Activated CD4-positive, alpha-beta T cell treated with anti-CD3 and anti-CD28 coated beads, Interleukin-2, Interleukin-4, amounts not matched to agents 100 ng/mL and 50 ng/mL, durations not matched to agents 16 hours and 8 hours (primary cell): ENCODE results near the gene NGLY1.

Source experiments
- DNase-seq: peaks from one replicate; pipeline ENCODE4 v3.0.0-alpha.2; 2020; ENCODE audit warnings: low spot score

NGLY1 gene

GRCh38 chr3:25782938-25783660 is at the start of gene NGLY1:
Gene NGLY1, minus strand, starts transcription at chr3:25783443. Its CDS starts 53 bp downstream, at chr3:25783390.
- DNase-seq, result peak; percentile 86

GRCh38 chr3:25831578-25831977 is 48.3 kb upstream of the NGLY1 start:
- DNase-seq, result no peak

- DNase-seq, result no peak
These were observed 47.4 kb upstream of the NGLY1 start for GRCh38 chr3:25830373-25831280.

GRCh38 chr3:25826510-25826909 is 43.3 kb upstream of the NGLY1 start:
- DNase-seq, result no peak

- DNase-seq, result no peak
These were observed 40.1 kb upstream of the NGLY1 start for GRCh38 chr3:25823314-25823713.

- DNase-seq, result no peak
These were observed 38.7 kb upstream of the NGLY1 start for GRCh38 chr3:25821746-25822573.

- no peak for DNase-seq
These were observed 37.7 kb upstream of the NGLY1 start for GRCh38 chr3:25820816-25821486.

- DNase-seq, result no peak
These were observed 37.1 kb upstream of the NGLY1 start for GRCh38 chr3:25820366-25820765.

GRCh38 chr3:25818335-25818734 is 35.1 kb upstream of the NGLY1 start:
- DNase-seq, result no peak

- DNase-seq, result no peak
These were observed 34.4 kb upstream of the NGLY1 start for GRCh38 chr3:25817638-25818037.

- peak; percentile 24 for DNase-seq
These were observed 33.9 kb upstream of the NGLY1 start for GRCh38 chr3:25817107-25817506.

- DNase-seq, result no peak
These were observed 29.4 kb upstream of the NGLY1 start for GRCh38 chr3:25812644-25813043.

- DNase-seq, result no peak
These were observed 21.4 kb upstream of the NGLY1 start for GRCh38 chr3:25804676-25805075.

- DNase-seq, result no peak
These were observed 20.6 kb upstream of the NGLY1 start for GRCh38 chr3:25803833-25804232.

GRCh38 chr3:25801786-25802185 is 18.5 kb upstream of the NGLY1 start:
- no peak for DNase-seq

- DNase-seq, result peak; percentile 96
These were observed 6.6 kb upstream of the NGLY1 start, which contains the start of gene OXSM for GRCh38 chr3:25789596-25790556. Gene OXSM, plus strand, starts transcription at chr3:25790090. Its CDS starts 931 bp downstream, at chr3:25791021.

- no peak for DNase-seq
These were observed 6.0 kb upstream of the NGLY1 start for GRCh38 chr3:25789209-25789595.

- DNase-seq, result no peak
These were observed 4.4 kb upstream of the NGLY1 start for GRCh38 chr3:25787689-25788088.

- DNase-seq, result no peak
These were observed 2.6 kb upstream of the NGLY1 start for GRCh38 chr3:25785826-25786225.

- no peak for DNase-seq
These were observed 1.7 kb upstream of the NGLY1 start for GRCh38 chr3:25784971-25785370.
